HG02884 (cell line): Measurements from ENCODE around the gene PAQR7.

ENCODE experiments used
- ATAC-seq: cut with Tn5 transposase; IDR thresholded peaks from one replicate; pipeline ENCODE4 v1.9.1; 2021; ENCODE audit warnings: mild to moderate bottlenecking, moderate library complexity; ENCODE audit not compliant: unreplicated experiment

PAQR7 gene

DNA sequence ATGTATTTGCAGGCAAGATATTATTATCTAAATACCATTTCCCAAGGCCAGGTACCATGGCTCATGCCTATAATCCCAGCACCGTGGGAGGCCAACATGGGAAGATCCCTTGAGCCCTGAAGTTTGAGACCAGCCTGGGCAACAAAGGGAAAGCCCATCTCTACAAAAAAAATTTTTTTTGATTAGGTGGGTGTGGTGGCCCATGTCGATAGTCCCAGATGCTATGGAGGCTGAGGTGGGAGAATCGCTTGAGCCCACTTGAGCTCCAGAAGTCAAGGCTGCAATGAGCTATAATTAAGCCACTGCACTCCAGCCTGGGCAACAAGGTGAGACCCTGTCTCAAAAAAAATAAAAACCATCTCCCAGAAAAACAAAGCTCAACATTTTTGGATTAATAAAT, 28.5 kb upstream of the PAQR7 start:
- ATAC-seq, result no peak

DNA sequence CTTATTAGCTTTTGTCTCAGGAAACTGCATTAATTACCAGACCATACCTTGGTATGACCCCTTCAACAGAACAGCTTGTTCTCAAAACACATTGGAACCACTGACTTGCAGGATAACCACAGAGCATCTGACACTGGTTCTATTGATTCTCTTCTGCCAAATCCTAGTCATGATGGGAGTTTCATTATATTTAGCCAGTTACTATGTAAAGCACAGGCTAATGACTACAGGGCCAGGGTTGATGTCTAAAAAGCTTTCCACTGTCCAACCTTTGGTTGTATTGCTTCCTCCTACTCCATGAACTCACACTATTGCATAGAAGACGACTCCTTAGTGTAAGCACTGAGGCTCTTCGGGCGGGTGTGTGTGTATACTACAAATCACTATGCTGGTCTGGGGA, 27.0 kb upstream of the PAQR7 start:
- ATAC-seq, result no peak

DNA sequence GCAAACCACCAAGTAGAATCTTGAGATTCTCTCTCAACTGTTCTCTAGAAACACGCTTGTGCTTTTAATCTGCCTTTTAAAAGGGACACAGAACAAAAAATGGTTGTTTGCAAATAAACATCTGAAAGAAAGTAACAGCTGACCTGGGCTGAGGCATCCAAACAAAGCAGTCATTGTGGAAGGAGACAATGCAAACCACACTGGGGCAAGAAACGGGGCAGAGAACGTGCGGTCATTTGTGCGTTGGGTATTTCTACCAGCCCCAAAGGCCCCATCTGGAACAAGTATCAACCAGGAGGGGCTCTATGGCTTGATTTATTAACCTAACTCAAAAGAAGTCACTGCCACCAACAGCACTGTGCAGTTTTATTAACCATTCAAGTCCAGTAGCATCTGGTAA, 24.7 kb upstream of the PAQR7 start:
- no peak for ATAC-seq

DNA sequence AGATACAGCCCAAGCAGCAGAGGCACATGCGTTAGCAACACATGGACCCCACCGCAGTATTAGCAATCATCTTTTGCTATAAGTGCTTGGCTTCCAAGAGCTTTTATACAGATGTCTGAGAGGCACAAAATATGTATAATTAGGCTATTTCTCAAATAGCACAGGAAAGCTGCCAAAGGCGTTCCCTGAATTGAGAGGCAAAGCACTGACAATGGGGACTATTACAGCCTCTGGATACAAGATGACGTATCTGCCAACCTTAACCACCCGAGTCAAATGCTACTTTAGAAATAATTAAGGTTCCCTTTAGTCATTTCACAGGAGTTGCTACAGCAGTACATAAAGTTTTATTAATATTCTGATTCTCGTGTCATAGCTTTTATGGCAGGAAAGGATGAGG, 24.3 kb upstream of the PAQR7 start:
- no peak for ATAC-seq

DNA sequence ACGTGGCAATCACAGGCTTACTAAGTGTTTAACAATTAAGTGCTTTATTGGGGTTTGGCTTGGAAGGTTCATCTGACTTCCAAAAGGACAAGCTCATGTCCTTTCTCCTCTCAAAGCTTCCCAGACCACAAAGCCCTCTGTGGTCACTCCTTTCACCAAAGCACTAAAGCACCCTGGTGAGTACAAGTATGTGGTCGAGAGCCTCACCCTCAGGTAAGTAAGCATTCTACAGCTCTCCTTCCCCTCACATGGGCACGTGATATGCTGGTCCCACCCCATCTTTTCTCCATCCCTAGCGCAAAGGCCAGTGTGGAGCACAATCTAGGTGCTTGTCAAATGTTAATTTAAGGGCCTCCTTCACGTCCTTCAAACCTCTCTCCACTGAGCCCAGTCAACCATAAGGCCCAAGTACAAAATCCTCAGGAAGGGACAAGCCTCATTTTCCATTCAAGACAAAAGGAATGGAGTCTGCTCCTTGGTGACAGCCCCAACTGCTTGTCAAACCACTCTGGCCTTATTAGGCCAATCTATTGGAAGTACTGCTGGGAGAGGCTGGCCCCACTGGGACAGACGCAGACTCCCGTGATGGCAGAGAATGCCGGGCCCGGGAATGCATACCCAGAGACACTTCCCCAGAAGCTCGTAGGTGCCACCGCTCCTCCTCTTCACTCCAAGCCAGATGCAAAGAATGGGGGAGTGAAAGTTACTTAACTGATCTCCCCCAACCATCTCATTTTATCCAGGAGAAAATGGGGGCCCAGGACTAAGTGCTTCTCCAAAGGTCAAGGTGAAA, 22.9 kb upstream of the PAQR7 start:
- ATAC-seq, result no peak

DNA sequence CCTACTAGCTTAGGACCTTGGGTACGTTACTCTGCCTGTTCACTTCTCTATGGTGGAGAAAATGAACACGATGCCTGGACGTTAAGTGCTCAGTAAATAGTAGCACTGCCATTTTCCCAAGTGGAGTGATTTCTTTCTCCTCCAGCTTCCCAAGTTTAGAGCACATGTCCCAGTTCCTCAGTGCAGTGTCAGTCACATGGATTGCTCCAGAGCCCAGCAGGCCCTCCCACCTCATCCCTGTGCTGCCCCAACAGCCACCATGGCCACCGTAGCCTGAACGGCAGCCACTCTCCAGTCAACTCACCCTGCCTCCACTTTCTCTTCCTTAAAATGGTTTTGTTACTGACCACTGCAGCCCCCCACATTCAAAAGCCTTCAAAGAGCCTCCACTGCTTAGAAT, 22.2 kb upstream of the PAQR7 start:
- ATAC-seq, result no peak

DNA sequence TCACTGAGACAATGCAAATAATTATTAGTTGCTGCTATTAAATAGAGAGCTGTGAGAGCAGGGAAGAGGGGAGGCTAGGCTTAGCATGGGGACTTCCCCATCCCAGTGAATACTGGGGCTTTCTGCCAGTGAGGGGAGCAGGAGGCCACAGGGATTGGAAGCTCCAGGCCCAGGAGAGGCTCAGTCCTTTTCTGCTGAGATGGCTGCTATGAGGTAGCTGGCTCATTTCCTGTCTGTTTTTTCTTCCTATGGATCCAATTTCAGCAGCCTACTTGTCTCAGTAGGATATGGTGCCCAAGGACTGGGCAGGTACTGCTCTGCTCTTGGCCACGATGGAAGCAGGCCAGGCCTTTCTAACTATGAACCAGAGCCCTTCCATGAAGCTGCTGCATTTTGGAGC, 20.8 kb upstream of the PAQR7 start:
- ATAC-seq, result no peak

DNA sequence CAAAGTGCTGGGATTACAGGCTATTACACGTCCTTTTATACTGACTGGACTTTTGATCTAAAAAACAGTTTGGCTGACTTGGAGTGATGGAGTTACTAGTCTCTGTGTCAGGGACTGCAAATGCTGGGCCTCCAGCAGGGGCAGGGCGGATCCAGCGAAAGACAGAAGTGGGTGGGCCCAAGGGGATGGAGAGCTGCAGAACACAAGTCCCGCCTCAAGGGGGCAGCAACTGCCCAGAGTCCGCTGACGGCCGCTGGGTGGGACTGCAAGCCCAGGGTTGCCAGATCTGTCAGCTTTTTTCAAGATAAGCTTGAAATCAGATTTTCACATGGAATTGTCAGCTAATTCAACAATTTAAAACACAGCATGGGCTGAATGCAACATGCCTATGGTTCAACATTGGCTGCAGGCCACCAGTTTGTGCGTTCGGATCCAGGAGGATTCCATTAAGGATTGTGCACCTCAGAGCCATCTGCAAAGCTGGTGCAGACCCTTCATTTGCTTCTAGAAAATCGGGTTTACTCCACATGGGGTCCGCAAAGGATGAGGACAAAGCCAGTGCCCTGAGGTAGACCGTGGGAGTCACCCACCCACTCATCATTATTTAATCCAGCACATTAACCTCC, 20.0 kb upstream of the PAQR7 start:
- ATAC-seq, result no peak

DNA sequence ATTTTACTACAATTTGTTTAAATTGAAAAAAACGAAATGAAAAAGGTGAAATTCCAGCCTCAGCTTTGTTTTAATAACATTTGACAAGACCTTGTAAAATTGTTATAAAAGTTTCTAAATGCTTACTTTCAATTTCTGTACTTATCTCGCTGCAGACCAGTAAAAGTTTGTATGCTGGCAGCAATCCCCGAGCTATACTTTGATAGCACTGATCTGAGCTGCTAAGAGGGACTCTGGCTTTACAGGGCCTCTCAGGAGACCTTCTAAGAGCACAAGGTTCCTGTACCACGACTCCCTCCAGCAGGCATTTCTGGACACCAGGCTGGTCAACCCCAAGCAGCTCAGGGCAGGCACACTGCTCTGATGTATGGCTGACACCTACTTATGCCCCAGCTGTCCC, 17.6 kb upstream of the PAQR7 start:
- no peak for ATAC-seq

DNA sequence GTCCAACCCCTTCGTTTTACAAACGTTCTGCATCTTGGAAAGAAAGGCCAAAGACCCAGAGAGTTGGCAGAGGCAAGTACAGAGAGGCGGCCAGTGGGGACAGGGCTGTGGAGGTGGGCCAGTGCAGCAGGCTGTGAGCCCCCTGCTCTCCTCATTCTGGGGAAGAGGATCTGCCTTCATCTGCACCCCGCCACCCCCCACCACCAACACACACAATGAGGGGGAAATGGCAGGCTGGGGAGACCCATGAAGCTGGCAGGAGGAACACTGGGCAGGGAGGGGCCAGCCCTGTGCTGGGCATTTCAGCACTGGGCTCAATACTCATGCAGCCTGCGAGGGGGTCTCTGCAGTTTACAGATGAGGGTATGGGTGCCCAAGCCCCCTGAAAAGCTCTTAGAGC, 16.1 kb upstream of the PAQR7 start:
- ATAC-seq, result no peak

DNA sequence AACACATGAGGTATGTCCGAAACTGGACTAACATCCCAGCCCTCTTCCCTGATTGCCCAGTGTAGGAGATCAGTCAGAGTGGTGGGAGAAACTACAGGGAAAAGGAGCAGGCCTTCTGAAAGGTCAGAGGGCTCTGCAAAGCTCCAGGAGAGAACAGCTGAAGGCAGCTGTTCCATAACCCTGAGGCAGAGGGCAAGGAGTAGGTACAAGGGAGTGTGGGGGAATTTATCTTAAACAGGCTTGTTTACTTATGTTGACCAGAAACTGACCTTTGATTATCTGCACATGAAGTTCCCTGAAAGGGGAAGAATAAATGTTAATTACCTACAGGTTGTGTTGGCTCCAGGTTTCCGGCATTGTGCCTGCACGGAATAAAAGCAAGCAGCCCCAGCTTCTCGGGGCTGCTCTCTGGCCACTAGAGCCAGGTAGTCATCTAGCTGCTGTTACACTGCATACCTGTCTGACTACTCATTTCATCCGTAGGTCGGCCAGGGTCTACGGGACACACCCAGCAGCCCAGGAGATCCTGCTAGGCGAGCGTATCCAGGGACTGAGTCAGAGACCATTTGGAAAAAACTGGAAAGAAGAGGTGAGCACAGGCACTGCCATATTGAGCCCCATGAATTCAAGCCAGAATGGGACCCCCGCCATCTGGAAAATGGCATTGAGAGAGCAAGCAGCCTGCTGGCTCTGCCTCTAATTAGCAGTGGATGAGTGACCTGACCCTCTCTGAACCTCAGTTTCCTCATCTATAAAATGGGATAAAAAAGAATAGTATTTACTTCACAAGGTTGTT, 14.9 kb upstream of the PAQR7 start:
- ATAC-seq, result no peak

DNA sequence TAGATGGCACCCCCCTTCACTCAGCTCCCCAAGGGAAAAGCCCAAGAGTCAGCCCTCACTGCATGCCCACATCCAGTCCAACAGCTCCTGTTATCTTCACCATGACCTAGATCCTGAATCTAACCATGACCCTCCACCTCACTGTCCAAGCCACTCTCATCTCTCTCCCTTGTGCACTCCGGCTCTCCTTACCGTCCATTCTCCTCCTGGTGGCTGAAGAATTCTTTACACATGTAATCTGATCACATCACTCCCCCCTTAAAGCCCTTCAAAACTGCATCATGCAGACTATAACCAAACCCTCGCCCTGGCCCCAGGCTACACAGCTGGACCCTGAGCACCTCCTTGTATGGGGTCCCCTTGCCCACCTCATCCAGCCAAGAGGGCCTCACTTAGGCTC, 14.0 kb upstream of the PAQR7 start:
- no peak for ATAC-seq

DNA sequence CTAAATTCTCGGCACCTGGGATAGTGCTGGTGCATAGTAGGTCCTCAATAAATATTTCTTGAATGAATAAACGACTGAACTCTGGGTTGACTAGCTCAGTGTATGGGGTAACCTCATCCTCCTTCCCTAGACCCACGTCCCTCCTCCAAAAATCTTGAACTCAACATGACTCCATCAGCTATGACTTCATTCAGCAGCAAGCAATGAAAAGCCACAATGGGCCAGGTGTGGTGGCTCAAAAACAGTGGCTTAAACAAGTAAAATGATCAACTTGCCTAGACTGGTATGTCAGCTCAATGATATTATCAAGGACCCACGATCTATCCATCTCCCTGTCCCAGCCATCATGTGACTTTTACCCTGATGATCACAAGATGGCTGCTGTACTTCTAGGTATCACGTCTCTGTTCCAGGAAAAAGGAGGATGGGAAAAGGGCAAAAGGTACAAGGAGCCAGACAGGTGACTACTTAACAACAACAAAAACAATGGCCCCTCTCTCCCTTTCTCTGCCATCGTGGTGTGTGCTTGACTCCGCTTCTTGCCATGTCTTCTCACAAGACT, 13.0 kb upstream of the PAQR7 start:
- ATAC-seq, result no peak

DNA sequence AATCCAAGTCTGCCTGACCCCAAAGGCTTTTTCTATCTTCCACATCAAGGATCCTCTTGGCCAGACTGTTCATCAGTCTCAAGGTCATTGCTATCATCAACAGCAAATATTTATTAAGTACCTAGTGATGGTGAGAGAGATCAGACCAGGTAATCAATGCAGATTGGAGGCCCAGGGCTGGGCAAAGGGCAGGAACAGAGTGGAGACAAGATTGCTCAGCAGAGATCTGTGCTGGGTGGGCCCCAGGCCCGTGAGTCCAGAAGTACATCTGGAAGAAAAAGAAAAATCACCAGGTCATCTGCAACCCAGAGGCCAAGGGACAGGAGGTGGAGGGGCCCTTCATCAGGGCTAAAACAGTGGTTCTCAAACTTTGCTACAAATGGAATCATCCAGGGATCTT, 10.1 kb upstream of the PAQR7 start:
- no peak for ATAC-seq

DNA sequence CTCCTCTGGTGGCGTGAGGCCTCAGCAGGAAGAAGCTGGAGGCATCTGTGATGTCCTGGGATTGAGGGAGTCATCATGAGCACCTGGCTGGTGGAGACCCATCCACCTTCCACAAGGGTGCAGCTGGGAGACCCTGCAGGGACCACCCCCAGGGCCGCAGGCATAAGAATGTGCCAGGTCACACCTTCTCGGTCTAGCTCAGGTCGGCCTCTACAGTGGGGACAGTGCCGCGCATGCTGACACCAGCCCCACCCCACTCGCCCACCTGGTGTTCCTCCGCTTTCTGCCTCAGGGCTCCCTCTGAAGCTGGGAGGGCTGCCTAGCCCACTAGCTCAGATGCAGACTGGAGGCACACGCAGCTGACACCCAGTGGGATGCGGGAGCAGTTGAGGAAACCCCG, 5.8 kb upstream of the PAQR7 start:
- ATAC-seq, result no peak

DNA sequence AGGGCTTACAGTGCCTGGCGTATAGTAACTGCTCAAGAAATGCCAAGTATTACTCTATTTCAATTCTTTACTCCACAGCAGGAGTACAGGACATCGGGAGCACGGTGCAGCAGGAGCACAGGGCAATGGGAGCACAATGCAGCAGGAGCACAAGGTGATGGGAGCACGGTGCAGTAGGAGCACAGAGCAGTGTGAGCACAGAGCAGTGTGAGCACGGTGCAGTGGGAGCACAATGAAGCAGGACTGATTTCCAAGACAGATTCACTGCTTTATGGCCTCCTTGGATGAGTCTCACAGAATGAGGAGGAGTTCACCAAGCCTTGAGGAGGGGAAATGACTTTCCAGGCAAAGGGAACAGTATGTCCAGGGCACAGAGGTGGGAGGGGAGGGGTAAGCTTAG, 5.0 kb upstream of the PAQR7 start:
- ATAC-seq, result no peak

DNA sequence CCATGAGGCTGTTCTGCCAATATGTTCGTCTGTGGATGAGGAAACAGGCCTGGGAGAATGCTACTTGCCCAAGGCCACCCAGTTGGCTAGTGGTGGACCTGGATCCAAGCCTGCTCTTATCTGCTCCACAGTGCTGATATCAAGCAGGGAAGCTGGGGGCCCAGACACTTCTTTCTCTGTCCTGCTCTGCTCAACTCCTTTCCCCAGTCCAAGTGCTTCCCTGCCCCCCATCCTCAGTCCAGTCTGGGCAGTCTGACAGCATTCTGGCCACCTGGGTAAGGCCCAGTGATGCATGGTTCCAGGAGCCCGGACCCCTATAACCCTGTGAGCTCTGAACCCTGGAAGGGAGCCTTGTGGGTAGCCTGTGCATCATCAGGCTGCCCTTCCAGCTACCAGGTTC, 4.2 kb upstream of the PAQR7 start:
- no peak for ATAC-seq

DNA sequence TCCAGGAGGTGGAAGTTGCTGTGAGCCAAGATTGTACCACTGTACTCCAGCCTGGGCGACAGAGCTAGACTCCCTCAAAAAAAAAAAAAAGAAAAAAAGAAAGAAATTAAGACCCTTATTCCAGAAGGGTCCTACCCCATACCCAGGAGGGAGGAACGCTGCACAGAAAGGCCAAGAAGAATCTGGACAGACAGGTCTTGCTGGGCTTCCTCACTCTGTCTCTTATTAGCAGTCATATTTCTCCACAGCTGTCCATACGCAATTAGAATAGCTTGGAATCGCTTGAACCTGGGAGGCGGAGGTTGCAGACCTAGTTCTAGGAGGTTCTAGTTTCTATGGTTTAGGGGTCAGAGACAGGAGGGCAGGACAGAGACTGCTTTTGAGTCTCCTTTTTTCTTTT, 3.2 kb upstream of the PAQR7 start:
- ATAC-seq, result no peak

DNA sequence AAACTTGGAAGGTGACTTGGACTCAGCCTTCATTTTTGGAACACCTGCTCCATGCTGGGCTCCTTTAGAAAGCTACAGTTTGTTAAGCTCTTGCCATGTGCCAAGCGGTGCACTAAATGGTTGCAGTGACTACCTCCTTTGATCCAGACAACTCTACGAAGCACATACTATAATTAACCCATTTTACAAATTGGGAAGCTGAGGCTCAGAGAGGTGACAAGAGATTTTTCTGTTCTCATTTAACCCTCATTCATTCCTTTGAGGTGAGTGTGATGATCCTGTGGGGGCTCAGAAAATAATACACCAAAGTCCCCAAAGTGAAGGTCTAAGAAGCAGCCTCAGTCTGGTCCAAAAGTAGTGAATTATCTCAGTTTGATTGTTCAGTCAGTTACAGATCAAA, 1.6 kb upstream of the PAQR7 start:
- no peak for ATAC-seq

DNA sequence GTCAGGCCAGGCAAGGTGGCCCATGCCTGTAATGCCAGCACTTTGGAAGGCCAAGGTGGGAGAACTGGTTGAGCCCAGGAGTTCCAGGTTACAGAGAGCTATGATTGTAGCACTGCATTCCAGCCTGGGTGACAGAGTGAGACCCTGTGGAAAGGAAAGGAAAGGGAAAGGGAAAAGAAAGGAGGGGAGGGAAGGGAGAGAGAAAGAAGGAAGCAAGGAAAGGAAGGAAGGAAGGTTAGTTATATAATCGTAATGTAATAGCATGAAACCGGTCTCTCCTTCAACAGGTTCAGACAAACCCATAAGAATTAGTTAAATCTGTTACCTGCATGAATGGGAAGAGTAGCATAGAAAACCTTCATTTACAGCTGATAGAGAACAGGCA, 1.2 kb upstream of the PAQR7 start:
- no peak for ATAC-seq

DNA sequence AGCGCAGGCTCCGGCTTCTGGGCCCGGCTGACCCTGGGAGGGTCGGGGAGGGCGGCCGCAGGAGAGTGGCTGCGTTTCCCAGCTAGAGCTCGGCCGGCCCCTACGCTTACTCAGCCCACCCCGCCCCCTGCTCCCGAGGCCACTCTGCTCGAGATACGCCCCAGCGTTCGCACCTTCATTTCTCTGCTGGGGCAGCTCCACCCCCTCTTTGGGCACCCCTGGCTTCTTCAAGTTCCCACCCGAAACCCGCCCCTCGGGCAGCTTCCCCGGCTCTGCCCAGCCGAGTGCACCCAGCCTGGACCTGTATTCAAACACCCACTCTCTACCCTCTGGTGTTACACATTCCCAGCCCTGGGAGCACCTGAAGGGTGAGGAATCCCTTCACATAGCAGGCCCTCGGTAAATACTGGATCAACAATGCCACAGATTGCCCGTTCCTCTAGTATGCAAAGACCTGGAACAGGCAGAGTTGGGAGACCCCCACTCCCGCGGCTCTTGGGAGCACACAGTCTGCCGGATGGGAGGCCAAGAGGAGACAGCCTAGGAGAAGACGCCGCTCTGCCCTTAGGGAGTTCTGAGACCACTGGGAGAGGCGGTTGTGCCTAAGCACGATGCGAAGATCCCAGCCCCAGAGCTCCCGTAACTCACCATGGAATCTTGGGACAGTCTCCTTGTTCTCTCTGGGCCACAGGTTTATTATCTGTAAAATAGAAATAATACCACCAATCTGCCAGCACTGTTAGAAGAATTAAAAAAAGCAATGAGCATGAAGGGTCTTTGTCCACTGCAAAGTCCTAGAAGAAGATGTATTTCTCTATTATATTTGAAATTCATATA, 566 bp upstream of the PAQR7 start:
- peak; percentile 22 for ATAC-seq
